ENCODE results near the gene EZR. TPM values are rescaled to one million over a fixed set of nuclear protein-coding genes. Genes with fewer than 3 reads are reported as not detected.

The EZR gene
- total and polyA plus RNA-seq, 10 of the 15 experiments (the other 5 are each of a cell fraction or from before 2014, with no cell fraction given), result 79.1 to 282 (median 161) TPM

DNA sequence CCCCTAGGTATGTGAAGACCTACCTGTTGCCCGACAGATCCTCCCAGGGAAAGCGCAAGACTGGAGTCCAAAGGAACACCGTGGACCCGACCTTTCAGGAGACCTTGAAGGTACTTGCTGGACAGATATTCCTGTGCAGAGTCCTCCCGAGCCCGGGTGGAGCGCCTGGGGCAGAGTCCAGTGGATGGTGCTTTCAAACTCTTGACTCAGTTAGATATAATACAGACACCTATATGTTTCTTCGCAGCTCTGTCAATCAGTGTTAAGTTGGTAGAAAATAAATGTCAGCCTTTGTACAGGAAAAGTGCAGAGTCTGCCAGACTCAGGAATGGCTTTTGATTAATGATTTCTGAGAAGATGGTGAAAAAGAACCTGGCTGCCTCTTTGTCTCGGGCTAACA is 67.2 kb downstream of the EZR start (continued):
- TF ChIP-seq E2F8 (IDR thresholded peaks at IDR 0.05; ENCODE audit: low read depth, partially characterized antibody) (no peak), SUPT20H (IDR thresholded peaks at IDR 0.05; ENCODE audit: borderline replicate concordance, control insufficient read depth, low read depth, low read length) (no peak), IKZF1 (conservative IDR thresholded peaks at IDR 0.05) (no peak), SMAD5 (IDR thresholded peaks at IDR 0.05; ENCODE audit: low read depth) (no peak), MYC (IDR thresholded peaks at IDR 0.05; ENCODE audit: insufficient read depth, insufficient read length, insufficient replicate concordance, low read length, severe bottlenecking) (no peak)
- TF ChIP-seq, protein P1, sequence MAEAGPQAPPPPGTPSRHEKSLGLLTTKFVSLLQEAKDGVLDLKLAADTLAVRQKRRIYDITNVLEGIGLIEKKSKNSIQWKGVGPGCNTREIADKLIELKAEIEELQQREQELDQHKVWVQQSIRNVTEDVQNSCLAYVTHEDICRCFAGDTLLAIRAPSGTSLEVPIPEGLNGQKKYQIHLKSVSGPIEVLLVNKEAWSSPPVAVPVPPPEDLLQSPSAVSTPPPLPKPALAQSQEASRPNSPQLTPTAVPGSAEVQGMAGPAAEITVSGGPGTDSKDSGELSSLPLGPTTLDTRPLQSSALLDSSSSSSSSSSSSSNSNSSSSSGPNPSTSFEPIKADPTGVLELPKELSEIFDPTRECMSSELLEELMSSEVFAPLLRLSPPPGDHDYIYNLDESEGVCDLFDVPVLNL (IDR thresholded peaks at IDR 0.05; ENCODE audit: low read depth, low read length), result no peak

DNA sequence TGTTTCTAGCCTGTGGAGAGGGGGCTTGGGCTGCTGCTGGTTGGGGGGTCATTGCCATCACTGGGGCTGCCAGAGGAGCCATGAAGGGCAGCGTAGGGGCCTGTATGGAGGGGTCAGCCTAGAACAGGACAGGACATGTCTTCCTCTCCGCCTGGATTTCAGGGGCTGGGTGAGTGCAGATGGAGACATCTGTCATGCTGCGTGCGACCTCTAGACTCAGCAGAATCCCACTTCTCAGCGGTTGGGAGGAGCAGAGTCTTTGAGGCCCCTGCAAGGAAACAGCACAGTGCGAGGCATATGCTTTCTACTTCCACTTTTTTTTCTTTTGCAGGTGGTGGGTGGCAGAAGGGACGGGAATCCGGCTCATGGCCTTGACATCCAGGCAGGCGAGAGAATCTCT is 67.9 kb downstream of the EZR start:
- BruUV-seq (replicated peaks), result no TSS peak
- ChIA-PET CTCF (interaction anchor here (1.8 to 1.9 kb wide), 2 partner anchors 49 to 222 kb away, joined by 4 to 11 read pairs; no protein-coding TSS in a partner anchor), SMC1A (ENCODE audit: uncharacterized antibody, unreplicated experiment) (interaction anchor here (0.9 to 1.5 kb wide), 3 partner anchors 8 to 222 kb away, joined by 3 to 4 read pairs (median 4); no protein-coding TSS in a partner anchor), POLR2A (no interaction called here), RAD21 (ENCODE audit: unreplicated experiment) (no interaction called here)
- DNase-seq (ENCODE audit: low read depth, low spot score) (no peak), FAIRE-seq (no peak), ATAC-seq (no peak)
- no peak overlapping the region for H3K4me2 ChIP-seq (ENCODE audit: control insufficient read depth, insufficient read depth)
- no peaks in the 10 kb centered on the region for H3K9me3 ChIP-seq (replicated peaks; ENCODE audit: control insufficient read depth, insufficient read depth, low read length)
- H3K4me1 ChIP-seq (ENCODE audit: control insufficient read depth, insufficient read depth, low read length), result no peaks in the 10 kb centered on the region; the same call in 1 of the 2 replicates
- H3K9ac ChIP-seq (ENCODE audit: control insufficient read depth, insufficient read depth, low read length), result no peak overlapping the region
- no peak overlapping the region for H2AFZ ChIP-seq (ENCODE audit: control insufficient read depth, low read depth, low read length)
- no peaks in the 10 kb centered on the region for H3K27me3 ChIP-seq (replicated peaks in 1 of 2; ENCODE audit: control insufficient read depth in 2 of 2, insufficient read depth in 2 of 2, low read length in 1 of 2)
- WGBS (ENCODE audit: insufficient coverage, insufficient replicate concordance, low lambda C conversion rate, missing lambda C conversion rate), result 66% methylated on average over 9 of the region's 9 CpGs
- no peak overlapping the region for H3K4me3 ChIP-seq
- no peak overlapping the region for H3K27ac ChIP-seq (ENCODE audit: control insufficient read depth, insufficient read depth)
- in situ Hi-C loops (cut with MboI), result no loop called here
- no peaks in the 10 kb centered on the region; the same call in 1 of the 2 replicates for H4K20me1 ChIP-seq (ENCODE audit: control insufficient read depth, insufficient read depth)
- H3K79me2 ChIP-seq (ENCODE audit: control insufficient read depth, insufficient read depth, low read length), result no peaks in the 10 kb centered on the region
- intact Hi-C loops (cut with micrococcal nuclease; ENCODE audit: unreplicated experiment), result no loop called here
- TF ChIP-seq TBL1XR1 (IDR thresholded peaks at IDR 0.05; ENCODE audit: low read depth, low read length), result no peak
- no peak for TF ChIP-seq KLF5 (IDR thresholded peaks at IDR 0.05; ENCODE audit: partially characterized antibody)
- no peak for TF ChIP-seq NBN (IDR thresholded peaks at IDR 0.05)
- TF ChIP-seq IRF3 (IDR thresholded peaks at IDR 0.05), result no peak
- H3K36me3 ChIP-seq (ENCODE audit: control insufficient read depth in 2 of 2, insufficient read depth in 2 of 2, low read length in 1 of 2), result no peaks in the 10 kb centered on the region
